ENCODE measurements around the gene CYB5RL. TPM values are rescaled to one million over a fixed set of nuclear protein-coding genes. Genes with fewer than 3 reads are reported as not detected.

The CYB5RL gene
- total RNA-seq, 1 experiment from 2014 or later: 3.6 TPM

DNA sequence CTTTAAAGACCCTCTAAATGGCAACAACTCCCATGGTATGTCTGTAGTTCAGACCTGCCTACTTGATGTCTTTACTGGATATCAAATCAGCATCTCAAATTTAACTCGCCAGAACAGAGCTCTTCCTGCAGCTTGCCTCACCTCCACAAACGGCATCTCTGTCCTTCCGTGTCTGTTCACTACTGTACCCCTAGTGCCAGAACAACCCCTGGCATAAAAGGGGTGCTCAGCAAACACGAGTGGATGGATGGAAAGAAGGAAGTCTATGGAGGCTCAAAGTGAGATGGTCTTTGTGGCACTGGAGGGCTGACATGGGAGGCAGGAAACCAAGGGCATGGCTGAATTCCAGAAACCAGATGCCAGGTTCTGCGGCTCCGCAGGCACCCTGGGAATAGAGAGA lies 22.9 kb upstream of the CYB5RL start:
- CTCF ChIA-PET: no interaction called here
- no peak overlapping the region for H3K27ac ChIP-seq (ENCODE audit: low read length)

DNA sequence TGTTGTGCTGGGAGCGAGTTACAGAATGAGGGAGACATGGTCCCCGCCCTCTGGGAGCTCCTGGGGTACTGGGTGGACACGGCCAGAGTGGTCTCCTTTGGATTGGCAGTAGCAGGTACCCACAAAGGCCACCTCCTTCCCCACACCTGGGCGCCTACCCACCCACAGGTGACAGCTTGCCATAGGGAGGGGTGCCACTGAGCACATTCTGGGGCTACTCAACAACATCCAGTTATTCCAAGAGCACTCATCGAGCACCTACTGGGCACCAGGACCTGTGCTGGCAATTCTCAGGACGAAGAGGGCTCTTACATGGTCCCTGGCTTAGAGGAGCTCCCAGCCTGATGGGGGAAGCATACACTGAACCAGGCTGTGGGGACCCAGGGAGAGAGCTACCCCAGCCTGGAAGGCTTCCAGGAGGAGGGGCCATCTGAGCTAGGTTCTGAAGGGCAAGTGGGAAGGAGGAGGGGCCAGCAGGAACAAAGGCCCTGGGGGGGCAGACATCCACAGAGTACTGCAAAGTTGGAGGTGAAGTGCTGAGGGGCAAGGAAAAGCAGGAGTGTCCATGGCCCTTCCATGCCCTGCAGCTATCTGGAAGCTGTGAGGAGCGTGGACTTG lies 22.1 kb upstream of the CYB5RL start:
- DNase-seq: no peak
- no peaks in the 10 kb centered on the region for H3K27me3 ChIP-seq (ENCODE audit: low read length)
- H3K9me3 ChIP-seq (ENCODE audit: low read length): no peaks in the 10 kb centered on the region
- ATAC-seq: no peak
- no peaks in the 10 kb centered on the region for H3F3A ChIP-seq (ENCODE audit: low read length, unreplicated experiment)
- intact Hi-C loops (cut with micrococcal nuclease): no loop called here
- TF ChIP-seq EZH2 (IDR thresholded peaks at IDR 0.05; ENCODE audit: low read length, unreplicated experiment) (no peak), EZH2phosphoT487 (IDR thresholded peaks at IDR 0.05; ENCODE audit: borderline replicate concordance, low read length) (no peak)
- TF ChIP-seq, protein P1, sequence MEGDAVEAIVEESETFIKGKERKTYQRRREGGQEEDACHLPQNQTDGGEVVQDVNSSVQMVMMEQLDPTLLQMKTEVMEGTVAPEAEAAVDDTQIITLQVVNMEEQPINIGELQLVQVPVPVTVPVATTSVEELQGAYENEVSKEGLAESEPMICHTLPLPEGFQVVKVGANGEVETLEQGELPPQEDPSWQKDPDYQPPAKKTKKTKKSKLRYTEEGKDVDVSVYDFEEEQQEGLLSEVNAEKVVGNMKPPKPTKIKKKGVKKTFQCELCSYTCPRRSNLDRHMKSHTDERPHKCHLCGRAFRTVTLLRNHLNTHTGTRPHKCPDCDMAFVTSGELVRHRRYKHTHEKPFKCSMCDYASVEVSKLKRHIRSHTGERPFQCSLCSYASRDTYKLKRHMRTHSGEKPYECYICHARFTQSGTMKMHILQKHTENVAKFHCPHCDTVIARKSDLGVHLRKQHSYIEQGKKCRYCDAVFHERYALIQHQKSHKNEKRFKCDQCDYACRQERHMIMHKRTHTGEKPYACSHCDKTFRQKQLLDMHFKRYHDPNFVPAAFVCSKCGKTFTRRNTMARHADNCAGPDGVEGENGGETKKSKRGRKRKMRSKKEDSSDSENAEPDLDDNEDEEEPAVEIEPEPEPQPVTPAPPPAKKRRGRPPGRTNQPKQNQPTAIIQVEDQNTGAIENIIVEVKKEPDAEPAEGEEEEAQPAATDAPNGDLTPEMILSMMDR (conservative IDR thresholded peaks at IDR 0.05; ENCODE audit: low read depth, low read length): no peak
- no peak overlapping the region for H3K4me3 ChIP-seq (ENCODE audit: low read length)
- no peaks in the 10 kb centered on the region for H3K79me2 ChIP-seq (ENCODE audit: low read length)
- no peaks in the 10 kb centered on the region for H3K9me2 ChIP-seq (replicated peaks; ENCODE audit: low read length)
- no peaks in the 10 kb centered on the region for H4K20me1 ChIP-seq (ENCODE audit: low read length)
- CTCF ChIA-PET: no interaction called here
- no peak overlapping the region for H3K9ac ChIP-seq (ENCODE audit: low read length)
- no peak overlapping the region for H3K27ac ChIP-seq (ENCODE audit: low read length)
- H3K36me3 ChIP-seq (ENCODE audit: low read depth, low read length): peaks cover 17% of the 10 kb centered on the region; the same call in 1 of the 2 replicates
- H2AFZ ChIP-seq (ENCODE audit: low read length): no peak overlapping the region
- no peak overlapping the region for H3K4me2 ChIP-seq (ENCODE audit: low read length)
- H3K4me1 ChIP-seq (ENCODE audit: insufficient read depth, low read length): no peaks in the 10 kb centered on the region; the same call in 1 of the 2 replicates
- BruUV-seq (replicated peaks): no TSS peak
- POLR2A ChIA-PET (ENCODE audit: unreplicated experiment): no interaction called here

More for the DNA sequence above, 22.9 kb upstream of the CYB5RL start:
- TF ChIP-seq, protein P1 (conservative IDR thresholded peaks at IDR 0.05; ENCODE audit: low read depth, low read length): no peak
- no peak for TF ChIP-seq EZH2 (IDR thresholded peaks at IDR 0.05; ENCODE audit: low read length, unreplicated experiment)
- no peak for TF ChIP-seq EZH2phosphoT487 (IDR thresholded peaks at IDR 0.05; ENCODE audit: borderline replicate concordance, low read length)
- Histone ChIP-seq H3K4me2 (ENCODE audit: low read length) (no peak overlapping the region), H3K79me2 (ENCODE audit: low read length) (no peaks in the 10 kb centered on the region), H3K9me3 (ENCODE audit: low read length) (no peaks in the 10 kb centered on the region), H4K20me1 (ENCODE audit: low read length) (no peaks in the 10 kb centered on the region), H3K4me1 (ENCODE audit: insufficient read depth, low read length) (peaks cover 3% of the 10 kb centered on the region; the same call in 1 of the 2 replicates), H3K9ac (ENCODE audit: low read length) (no peak overlapping the region), H3K36me3 (ENCODE audit: low read depth, low read length) (peaks cover 10% of the 10 kb centered on the region; the same call in 1 of the 2 replicates), H2AFZ (ENCODE audit: low read length) (no peak overlapping the region), H3K27me3 (ENCODE audit: low read length) (no peaks in the 10 kb centered on the region), H3K4me3 (ENCODE audit: low read length) (no peak overlapping the region), H3F3A (ENCODE audit: low read length, unreplicated experiment) (no peaks in the 10 kb centered on the region), H3K9me2 (replicated peaks; ENCODE audit: low read length) (no peaks in the 10 kb centered on the region)
- BruUV-seq (replicated peaks): no TSS peak
- ATAC-seq (no peak), DNase-seq (no peak)
- POLR2A ChIA-PET (ENCODE audit: unreplicated experiment): no interaction called here
- intact Hi-C loops (cut with micrococcal nuclease): no loop called here

DNA sequence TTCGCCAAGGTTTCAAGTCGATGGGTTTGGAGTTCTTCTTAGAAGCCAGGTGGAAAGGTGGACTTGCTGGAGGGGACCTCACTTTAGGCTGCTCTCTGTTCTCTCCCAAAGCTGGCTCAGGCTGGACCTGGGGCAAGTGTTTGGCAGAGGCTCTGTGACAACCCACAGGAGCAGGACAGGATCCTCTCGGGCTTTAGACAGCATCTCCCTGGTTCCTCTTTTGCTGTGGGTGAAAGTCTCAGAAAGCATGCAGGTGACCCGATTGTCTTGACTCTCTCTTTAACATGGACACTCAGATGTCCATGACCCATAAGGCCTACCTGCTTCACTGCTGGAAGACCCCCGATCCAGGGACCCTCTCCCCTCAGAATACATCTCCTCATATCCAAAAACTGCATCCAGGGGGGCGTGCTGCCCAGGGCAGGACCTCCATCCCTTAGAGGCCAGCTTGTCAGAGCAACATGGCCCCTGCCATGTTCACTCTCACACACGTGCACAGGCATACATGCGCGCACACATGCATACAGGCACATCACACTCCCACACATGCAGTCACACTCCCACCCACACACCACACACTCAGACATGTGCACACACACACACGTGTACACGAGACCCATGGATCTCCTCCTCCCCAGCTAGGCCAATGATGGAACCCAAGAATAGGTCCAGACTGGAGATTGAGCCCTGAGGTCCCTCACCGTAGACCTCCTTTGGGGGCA lies 21.4 kb upstream of the CYB5RL start:
- Histone ChIP-seq H3K4me1 (ENCODE audit: insufficient read depth, low read length) (no peaks in the 10 kb centered on the region), H3K79me2 (ENCODE audit: low read length) (no peaks in the 10 kb centered on the region), H4K20me1 (ENCODE audit: low read length) (no peaks in the 10 kb centered on the region), H3K9me3 (ENCODE audit: low read length) (no peaks in the 10 kb centered on the region), H3K4me2 (ENCODE audit: low read length) (no peak overlapping the region), H3F3A (ENCODE audit: low read length, unreplicated experiment) (no peaks in the 10 kb centered on the region), H2AFZ (ENCODE audit: low read length) (no peak overlapping the region), H3K4me3 (ENCODE audit: low read length) (no peak overlapping the region), H3K27me3 (ENCODE audit: low read length) (no peaks in the 10 kb centered on the region), H3K9me2 (replicated peaks; ENCODE audit: low read length) (no peaks in the 10 kb centered on the region), H3K27ac (ENCODE audit: low read length) (no peak overlapping the region), H3K36me3 (ENCODE audit: low read depth, low read length) (peaks cover 24% of the 10 kb centered on the region; the same call in 1 of the 2 replicates), H3K9ac (ENCODE audit: low read length) (no peak overlapping the region)
- DNase-seq: no peak
- BruUV-seq (replicated peaks): no TSS peak
- POLR2A ChIA-PET (ENCODE audit: unreplicated experiment): no interaction called here
- intact Hi-C loops (cut with micrococcal nuclease): no loop called here
- CTCF ChIA-PET: no interaction called here
- no peak for ATAC-seq
- TF ChIP-seq EZH2 (IDR thresholded peaks at IDR 0.05; ENCODE audit: low read length, unreplicated experiment): no peak
- TF ChIP-seq, protein P1 (conservative IDR thresholded peaks at IDR 0.05; ENCODE audit: low read depth, low read length): no peak
- TF ChIP-seq EZH2phosphoT487 (IDR thresholded peaks at IDR 0.05; ENCODE audit: borderline replicate concordance, low read length): no peak

Data from PC-3 (cell line).